ENCODE measurements around the gene ZNF621.

DNA sequence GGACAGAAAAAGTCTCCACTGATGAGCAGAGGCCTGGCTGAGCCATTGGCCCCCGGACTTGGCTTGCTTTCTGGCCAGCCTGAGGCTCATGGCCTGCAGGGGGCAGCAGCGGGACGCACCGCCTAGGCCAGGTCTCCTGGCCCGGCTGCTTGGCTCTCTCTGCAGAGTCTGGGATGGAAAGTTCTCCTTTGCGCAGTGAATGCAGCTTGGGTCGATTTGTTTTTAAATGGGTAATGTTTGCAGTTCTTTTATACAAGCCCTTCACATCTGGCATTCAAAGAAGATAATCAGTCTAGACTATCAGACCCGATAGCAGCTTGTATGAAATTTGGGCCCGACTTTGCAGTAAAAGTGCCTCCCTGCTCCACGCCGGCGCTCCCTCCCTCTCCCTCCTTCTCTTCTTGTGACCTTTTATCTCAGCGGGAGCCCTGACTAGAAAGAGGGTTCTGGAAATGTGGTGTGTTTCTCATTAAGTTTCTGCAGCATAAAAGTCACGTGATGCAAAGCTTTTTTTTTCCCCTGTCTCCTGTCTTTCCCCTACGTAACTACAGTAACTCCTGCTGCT lies 59.9 kb downstream of the ZNF621 start:
- TF ChIP-seq, protein P1, sequence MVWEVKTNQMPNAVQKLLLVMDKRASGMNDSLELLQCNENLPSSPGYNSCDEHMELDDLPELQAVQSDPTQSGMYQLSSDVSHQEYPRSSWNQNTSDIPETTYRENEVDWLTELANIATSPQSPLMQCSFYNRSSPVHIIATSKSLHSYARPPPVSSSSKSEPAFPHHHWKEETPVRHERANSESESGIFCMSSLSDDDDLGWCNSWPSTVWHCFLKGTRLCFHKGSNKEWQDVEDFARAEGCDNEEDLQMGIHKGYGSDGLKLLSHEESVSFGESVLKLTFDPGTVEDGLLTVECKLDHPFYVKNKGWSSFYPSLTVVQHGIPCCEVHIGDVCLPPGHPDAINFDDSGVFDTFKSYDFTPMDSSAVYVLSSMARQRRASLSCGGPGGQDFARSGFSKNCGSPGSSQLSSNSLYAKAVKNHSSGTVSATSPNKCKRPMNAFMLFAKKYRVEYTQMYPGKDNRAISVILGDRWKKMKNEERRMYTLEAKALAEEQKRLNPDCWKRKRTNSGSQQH (CRISPR knock-in tag; IDR thresholded peaks at IDR 0.05): no peak
- TF ChIP-seq POLR2AphosphoS5 (IDR thresholded peaks at IDR 0.05; ENCODE audit: control insufficient read depth, insufficient read depth, low read depth, low read length): no peak
- TF ChIP-seq SP1 (CRISPR knock-in tag; IDR thresholded peaks at IDR 0.05): no peak
- no peak for TF ChIP-seq TARDBP (IDR thresholded peaks at IDR 0.05)
- TF ChIP-seq ADNP (tag; IDR thresholded peaks at IDR 0.05): no peak
- no peak for TF ChIP-seq HNRNPLL (IDR thresholded peaks at IDR 0.05; ENCODE audit: low read depth, low read length, poor library complexity, severe bottlenecking)
